CD4-positive, alpha-beta T cell treated with Interleukin-1 beta for 1 hour (primary cell): ENCODE data around the gene C1orf56.
"Not testable (repeated sequence)": the region's sequence is repeated elsewhere in the genome, so short reads cannot be mapped to it uniquely, and the experiment has no call there.

Experiments used
- DNase-seq, 2 donors: peaks; one replicate each; pipeline ENCODE4 v3.0.0-alpha.2; 2020 to 2022

The C1orf56 gene

DNA sequence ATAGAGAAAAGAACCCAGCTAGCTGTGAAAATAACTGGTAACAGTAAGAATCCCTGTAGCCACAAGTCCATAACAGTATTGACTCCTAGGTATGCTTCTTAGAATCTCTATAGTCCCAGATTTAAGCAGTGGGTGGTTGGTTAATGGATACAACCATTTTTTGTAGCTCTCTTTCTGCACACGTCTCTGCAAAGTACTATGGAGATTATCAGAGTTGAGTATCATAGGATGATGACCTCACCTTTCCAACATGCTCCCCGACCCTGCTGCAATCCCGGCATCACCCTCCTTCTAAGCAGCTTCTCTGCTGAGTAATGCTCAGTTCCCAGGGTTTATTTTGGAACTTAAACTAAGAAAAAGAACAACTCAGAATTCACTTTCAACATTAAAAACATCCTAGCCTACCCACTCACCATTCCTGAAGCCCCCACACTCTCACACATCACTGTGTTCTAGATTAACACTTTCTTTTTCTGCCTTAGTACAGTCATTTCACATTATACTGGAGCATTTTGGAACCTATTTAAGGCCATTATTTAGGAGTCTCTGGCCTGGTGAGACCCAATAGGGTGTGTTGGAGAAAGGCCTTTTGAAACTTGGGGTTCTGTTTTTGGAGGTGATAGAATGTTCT lies 15.3 kb downstream of the C1orf56 start:
- DNase-seq: no peak

DNA sequence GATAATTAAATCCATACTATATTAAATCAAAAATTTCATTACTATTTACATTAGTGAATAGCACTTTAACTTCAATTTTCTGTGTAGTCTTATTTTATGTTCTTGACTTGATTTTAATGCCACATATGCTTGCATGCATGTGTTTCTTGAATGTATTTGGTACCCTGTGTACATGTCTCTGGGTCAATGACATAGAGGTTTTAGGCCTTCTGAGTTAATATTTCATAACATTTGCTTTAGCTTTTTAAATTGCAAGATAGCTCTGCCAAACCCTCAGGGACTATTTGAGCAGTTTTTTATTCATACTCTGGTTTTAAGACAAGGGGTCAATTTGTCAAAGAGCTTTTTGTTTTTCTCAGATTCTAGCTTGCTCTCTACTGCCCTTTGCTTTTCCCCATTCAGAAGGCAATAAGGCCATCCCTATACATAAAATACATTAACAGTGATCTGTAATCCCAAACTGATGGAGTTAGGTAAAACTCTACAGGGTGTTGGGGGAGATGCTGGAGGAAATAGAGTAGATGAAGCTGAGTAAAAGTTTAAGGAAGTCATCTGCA lies 17.6 kb downstream of the C1orf56 start:
- no peak for DNase-seq

DNA sequence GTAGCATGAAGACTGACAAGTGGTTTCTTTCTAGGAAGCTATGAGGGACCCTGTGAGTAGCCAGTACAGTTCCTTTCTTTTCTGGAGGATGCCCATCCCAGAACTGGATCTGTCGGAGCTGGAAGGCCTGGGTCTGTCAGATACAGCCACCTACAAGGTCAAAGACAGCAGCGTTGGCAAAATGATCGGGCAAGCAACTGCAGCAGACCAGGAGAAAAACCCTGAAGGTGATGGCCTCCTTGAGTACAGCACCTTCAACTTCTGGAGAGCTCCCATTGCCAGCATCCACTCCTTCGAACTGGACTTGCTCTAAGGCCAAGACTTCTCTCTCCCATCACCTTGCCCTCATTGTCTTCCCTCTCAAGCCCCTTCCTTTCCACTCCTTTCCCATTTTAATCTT lies 19.6 kb downstream of the C1orf56 start:
- no peak for DNase-seq

DNA sequence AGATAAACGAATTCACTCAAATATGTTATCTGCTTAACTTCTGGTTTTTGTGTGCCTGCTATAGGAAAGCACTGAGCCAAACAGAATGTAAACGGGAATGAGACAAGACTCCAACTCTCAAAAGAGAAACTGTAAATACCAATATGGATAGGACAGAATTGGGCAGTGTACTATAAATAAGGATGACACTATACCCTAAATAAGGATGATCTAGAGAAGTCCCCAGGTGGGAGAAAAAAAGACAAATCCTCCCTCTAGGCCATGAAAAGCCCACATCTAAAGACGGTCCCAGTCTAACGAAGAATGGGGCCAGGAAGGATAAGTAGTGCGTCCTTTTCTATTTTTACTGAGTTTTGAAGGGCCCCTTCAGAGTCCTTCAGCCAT lies 21.5 kb downstream of the C1orf56 start:
- DNase-seq: no peak

DNA sequence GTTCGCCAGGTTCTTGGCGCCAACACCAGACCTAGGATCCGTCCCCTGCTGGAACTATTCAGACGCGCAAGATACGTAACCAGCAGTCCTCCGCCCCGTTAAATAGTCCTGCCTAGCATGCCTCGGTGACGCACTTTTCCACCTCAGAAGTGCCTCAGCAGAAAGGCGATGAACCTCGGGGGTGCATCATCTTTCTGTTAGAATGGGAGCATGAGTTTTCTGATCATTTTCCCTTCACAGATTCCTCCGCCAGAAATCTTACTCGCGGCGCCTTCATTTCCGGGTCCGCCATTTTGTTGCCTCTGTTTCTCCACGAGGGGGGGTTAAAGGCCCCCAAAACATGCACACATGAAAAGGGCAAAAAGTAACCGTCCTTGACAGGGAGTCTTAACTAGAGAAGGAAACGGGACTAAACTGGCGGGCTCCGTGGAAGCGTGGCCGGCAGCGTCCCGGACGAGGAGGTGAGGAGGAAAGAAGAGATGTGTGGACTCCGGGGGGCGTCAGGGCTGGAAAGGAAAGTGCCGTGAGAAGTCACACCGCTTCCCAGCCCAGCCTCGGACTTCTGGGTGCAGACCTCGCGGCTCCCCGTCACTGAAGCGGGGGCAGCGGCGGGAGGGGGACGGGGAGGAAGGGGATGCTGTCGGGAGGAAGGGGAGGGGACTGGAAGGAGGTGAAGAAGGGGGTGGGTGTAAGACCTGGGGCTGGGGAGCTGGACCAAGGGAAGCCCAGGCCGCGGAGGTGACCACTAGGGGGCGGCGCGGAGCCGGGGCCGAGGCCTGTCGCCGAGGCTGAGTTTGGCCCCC lies 23.1 kb downstream of the C1orf56 start, which contains the start of gene GABPB2:
Gene GABPB2, plus strand, starts transcription at position 288 of the 803 bp plus-strand sequence. CDS start 17,429 bp downstream, outside the sequence.
- DNase-seq: peak; percentile 87 to 88

DNA sequence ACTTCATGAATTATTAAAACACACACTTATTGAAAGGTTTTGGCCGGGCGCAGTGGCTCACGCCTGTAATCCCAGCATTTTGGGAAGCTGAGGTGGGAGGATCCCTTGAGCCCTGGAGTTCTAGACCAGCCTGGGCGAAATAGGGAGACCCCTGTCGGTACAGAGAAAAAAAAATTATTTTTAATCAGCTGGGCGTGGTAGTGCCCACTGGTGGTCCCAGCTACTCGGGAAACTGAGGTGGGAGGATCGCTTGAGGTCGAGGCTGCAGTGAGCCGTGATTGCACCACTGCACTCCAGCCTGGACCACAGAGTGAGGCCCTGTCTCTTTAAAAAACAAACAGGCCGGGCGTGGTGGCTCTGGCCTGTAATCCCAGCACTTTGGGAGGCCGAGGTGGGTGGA lies 24.7 kb downstream of the C1orf56 start:
- DNase-seq: no peak

DNA sequence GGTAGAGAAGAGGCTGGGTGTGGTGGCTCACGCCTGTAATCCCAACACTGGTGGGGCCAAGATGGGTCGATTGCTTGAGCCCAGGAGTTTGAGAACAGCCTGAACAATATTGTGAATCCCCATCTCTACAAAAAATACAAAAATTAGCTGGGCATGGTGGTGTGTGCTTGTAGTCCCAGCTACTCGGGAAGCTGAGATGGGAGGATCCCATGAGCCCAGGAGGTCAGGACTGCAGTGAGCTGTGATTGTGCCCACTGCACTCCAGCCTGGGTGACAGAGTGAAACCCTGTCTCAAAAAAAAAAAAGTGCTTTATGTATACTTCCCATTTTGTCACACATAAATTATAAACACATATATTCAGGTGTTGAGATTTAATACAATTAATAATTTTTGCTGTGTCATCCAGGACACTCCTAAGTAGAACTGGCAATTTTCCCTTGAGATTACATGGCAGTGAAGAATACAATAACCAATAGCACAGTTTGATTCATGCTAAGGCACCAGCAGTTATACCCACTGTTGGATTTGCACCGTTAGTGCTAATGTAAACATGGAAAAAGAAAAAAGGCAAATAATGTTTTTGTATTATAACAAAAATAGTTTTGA lies 38.5 kb downstream of the C1orf56 start:
- DNase-seq: no peak

DNA sequence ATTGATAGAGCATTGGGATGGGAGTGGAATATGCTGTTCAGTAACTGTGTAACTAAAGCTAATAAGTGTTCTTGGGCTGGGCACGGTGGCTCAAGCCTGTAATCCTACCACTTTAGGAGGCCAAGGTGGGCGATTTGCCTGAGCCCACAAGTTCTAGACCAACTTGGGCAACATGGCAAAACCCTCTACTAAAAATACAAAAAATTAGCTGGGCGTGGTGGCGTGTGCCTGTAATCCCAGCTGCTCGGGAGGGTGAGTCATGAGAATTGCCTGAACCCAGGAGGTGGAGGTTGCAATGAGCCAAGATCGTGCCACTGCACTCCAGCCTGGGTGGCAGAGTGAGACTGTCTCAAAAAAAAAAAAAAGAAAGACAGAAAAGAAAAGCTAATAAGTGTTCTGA lies 49.9 kb downstream of the C1orf56 start:
- DNase-seq: not testable (repeated sequence)

DNA sequence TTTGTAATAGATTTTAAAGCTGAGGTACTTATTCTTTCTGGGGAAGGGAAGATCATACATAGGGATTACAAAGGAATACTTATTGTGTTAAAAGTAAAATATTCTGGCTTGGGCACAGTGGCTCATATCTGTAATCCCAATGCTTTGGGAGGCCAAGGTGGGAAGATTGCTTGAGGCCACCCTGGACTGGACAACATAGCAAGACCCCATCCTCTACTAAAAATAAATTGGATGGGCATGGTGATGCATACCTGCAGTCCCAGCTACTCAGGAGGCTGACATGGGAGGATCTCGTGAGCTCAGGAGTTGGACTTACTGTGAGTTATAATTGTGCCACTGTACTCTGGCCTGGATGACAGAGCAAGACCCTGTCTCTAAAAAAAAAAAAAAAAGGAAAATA lies 50.6 kb downstream of the C1orf56 start:
- DNase-seq: no peak
